Measurements from ENCODE around the gene TSSK1B.
A peak's percentile ranks its signal among the peaks of the same experiment; 100 is the strongest.
"Not testable (repeated sequence)": the region's sequence is repeated elsewhere in the genome, so short reads cannot be mapped to it uniquely, and the experiment has no call there.

Gene TSSK1B

GRCh38 chr5:113474100-113474728, 39.4 kb upstream of the TSSK1B start (continued):
- TF ChIP-seq ZSCAN4 (tag by site-specific recombination; IDR thresholded peaks at IDR 0.05) (no peak), EGR2 (tag by site-specific recombination; IDR thresholded peaks at IDR 0.05; ENCODE audit: low read depth) (no peak), ZNF138 (tag by site-specific recombination; IDR thresholded peaks at IDR 0.05; ENCODE audit: borderline replicate concordance) (no peak), ZNF510 (tag by site-specific recombination; IDR thresholded peaks at IDR 0.05; ENCODE audit: insufficient replicate concordance) (no peak), ZNF223 (tag by site-specific recombination; IDR thresholded peaks at IDR 0.05) (no peak), ZNF571 (tag by site-specific recombination; IDR thresholded peaks at IDR 0.05) (no peak)
- TF ChIP-seq, protein P1, sequence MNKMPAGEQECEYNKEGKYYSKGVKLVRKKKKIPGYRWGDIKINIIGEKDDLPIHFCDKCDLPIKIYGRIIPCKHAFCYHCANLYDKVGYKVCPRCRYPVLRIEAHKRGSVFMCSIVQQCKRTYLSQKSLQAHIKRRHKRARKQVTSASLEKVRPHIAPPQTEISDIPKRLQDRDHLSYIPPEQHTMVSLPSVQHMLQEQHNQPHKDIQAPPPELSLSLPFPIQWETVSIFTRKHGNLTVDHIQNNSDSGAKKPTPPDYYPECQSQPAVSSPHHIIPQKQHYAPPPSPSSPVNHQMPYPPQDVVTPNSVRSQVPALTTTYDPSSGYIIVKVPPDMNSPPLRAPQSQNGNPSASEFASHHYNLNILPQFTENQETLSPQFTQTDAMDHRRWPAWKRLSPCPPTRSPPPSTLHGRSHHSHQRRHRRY (tag by site-specific recombination; IDR thresholded peaks at IDR 0.05) = no peak

DNA sequence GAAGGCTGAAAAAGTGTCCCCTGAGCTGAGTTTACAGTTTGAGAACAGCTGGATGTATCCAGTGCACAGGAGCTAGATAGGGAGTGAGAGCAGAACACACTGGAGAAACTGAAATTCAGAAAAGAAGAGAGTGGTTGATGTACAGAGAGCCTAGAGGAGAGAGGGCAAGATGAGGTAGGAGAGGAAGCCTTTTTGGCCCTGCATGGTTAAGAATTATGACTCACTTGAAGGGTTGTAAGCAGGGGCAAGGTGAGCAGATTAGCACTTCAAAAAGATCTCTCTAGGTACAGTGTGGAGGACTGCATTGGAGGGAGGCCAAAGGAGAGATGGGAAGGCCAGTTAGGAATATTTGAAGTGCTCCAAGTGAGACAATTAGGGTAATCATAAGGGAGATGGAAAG, 28.2 kb upstream of the TSSK1B start:
- CTCF ChIA-PET = no interaction called here
- Histone ChIP-seq H3K4me3 (ENCODE audit: low read depth, low read length) (no peak overlapping the region), H3K36me3 (ENCODE audit: control insufficient read depth in 2 of 2, insufficient read depth in 1 of 2, low read length in 2 of 2) (no peaks in the 10 kb centered on the region), H3K9me3 (ENCODE audit: control insufficient read depth, insufficient read depth, low read depth, low read length) (no peaks in the 10 kb centered on the region), H3K27ac (ENCODE audit: extremely low read depth, low read depth, low read length) (no peak overlapping the region), H3K4me1 (ENCODE audit: control insufficient read depth, insufficient read depth, low read length) (no peaks in the 10 kb centered on the region)
- POLR2A ChIA-PET = no interaction called here
- TF ChIP-seq OSR2 (tag by site-specific recombination; IDR thresholded peaks at IDR 0.05) = no peak
- TF ChIP-seq ZNF302 (tag by site-specific recombination; IDR thresholded peaks at IDR 0.05; ENCODE audit: low read depth) = no peak
- TF ChIP-seq PRDM1 (tag by site-specific recombination; IDR thresholded peaks at IDR 0.05) = 0 out of 2 replicates have a peak, but pooled peaks have one; percentile 6

DNA sequence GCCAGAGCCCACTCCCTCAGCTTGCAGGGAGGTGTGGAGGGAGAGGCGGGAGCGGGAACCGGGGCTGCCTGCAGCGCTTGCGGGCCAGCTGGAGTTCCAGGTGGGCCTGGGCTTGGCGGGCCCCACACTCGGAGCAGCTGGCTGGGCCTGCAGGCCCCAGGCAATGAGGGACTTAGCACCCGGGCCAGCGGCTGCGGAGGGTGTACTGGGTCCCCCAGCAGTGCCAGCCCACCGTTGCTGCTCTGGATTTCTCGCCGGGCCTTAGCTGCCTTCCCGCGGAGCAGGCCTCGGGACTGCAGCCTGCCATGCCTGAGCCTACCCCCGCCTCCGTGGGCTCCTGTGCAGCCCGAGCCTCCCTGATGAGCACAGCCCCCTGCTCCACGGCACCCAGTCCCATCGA, 22.3 kb upstream of the TSSK1B start:
- H3K36me3 ChIP-seq (ENCODE audit: control insufficient read depth in 2 of 2, insufficient read depth in 1 of 2, low read length in 2 of 2); H3K27ac ChIP-seq (ENCODE audit: extremely low read depth, low read depth, low read length); H3K9me3 ChIP-seq (ENCODE audit: control insufficient read depth, insufficient read depth, low read depth, low read length); CTCF ChIA-PET; H3K4me3 ChIP-seq (ENCODE audit: low read depth, low read length); H3K4me1 ChIP-seq (ENCODE audit: control insufficient read depth, insufficient read depth, low read length): not testable (repeated sequence)
- POLR2A ChIA-PET = interaction anchor here (1.4 kb wide), 1 partner anchor 31 kb away, joined by 3 read pairs; the partner anchor contains the start of gene MCC

- CTCF ChIA-PET = interaction anchor here (0.7 kb wide), 1 partner anchor 28 kb away, joined by 3 read pairs; no protein-coding TSS in a partner anchor
- TF ChIP-seq ZNF639 (tag by site-specific recombination; IDR thresholded peaks at IDR 0.05) (no peak), ZNF274 (IDR thresholded peaks at IDR 0.05; ENCODE audit: low read length) (no peak), ZNF274 (tag by site-specific recombination; IDR thresholded peaks at IDR 0.05; ENCODE audit: borderline replicate concordance) (no peak), ZNF830 (tag by site-specific recombination; IDR thresholded peaks at IDR 0.05; ENCODE audit: low read depth) (no peak), ZNF610 (tag by site-specific recombination; IDR thresholded peaks at IDR 0.05; ENCODE audit: borderline replicate concordance) (no peak), ZNF239 (tag by site-specific recombination; IDR thresholded peaks at IDR 0.05) (no peak), ZNF560 (tag by site-specific recombination; IDR thresholded peaks at IDR 0.05; ENCODE audit: borderline replicate concordance) (no peak), ZNF157 (tag by site-specific recombination; IDR thresholded peaks at IDR 0.05) (no peak), ZNF10 (tag by site-specific recombination; IDR thresholded peaks at IDR 0.05) (no peak), ZNF704 (tag by site-specific recombination; IDR thresholded peaks at IDR 0.05) (no peak), ZNF248 (tag by site-specific recombination; IDR thresholded peaks at IDR 0.05) (no peak), ZNF426 (tag by site-specific recombination; IDR thresholded peaks at IDR 0.05) (no peak), ZNF214 (tag by site-specific recombination; IDR thresholded peaks at IDR 0.05; ENCODE audit: borderline replicate concordance) (no peak), INSM2 (tag by site-specific recombination; IDR thresholded peaks at IDR 0.05) (no peak)
These were observed 18.2 kb upstream of the TSSK1B start for GRCh38 chr5:113452941-113453340.

More at GRCh38 chr5:113452941-113453340, 18.2 kb upstream of the TSSK1B start:
- Histone ChIP-seq H3K27ac (ENCODE audit: extremely low read depth, low read depth, low read length) (no peak overlapping the region), H3K36me3 (ENCODE audit: control insufficient read depth in 2 of 2, insufficient read depth in 1 of 2, low read length in 2 of 2) (no peaks in the 10 kb centered on the region), H3K9me3 (ENCODE audit: control insufficient read depth, insufficient read depth, low read depth, low read length) (no peaks in the 10 kb centered on the region), H3K4me1 (ENCODE audit: control insufficient read depth, insufficient read depth, low read length) (peaks cover 4% of the 10 kb centered on the region), H3K4me3 (ENCODE audit: low read depth, low read length) (no peak overlapping the region)
- POLR2A ChIA-PET = no interaction called here

All from HEK293 (cell line).